ENCODE results near the gene ERCC8.
"Not testable (repeated sequence)": the region's sequence is repeated elsewhere in the genome, so short reads cannot be mapped to it uniquely, and the experiment has no call there.

Gene ERCC8

GRCh38 chr5:60916646-60917045 is 28.2 kb downstream of the ERCC8 start:
- DNase-seq (ENCODE audit: low spot score) = no peak

- no peak for DNase-seq (ENCODE audit: low spot score)
These were observed 41.5 kb downstream of the ERCC8 start for GRCh38 chr5:60903356-60903755.

DNA sequence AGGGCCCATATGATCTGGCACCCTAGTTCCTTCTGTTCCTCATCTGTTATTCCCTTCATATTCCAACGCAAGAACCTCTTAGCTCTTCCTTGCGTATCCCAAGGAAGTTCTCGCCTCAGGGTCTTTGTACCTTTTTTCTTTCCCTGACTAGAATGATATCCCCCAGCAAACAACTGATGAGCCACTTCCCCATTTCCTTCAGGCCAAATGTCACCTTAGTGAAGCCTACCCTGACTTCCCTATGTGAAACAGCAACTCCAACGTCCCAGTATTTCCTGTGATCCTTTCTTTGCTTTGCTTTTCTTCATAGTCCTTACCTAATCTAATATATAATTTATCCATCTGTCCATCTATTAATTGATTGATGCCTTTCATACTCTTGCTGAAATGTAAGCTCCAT is 47.9 kb downstream of the ERCC8 start:
- DNase-seq (ENCODE audit: low spot score) = no peak

- no peak for DNase-seq (ENCODE audit: low spot score)
These were observed 51.3 kb downstream of the ERCC8 start for GRCh38 chr5:60893521-60893920.

- no peak for DNase-seq (ENCODE audit: low spot score)
These were observed 53.2 kb downstream of the ERCC8 start for GRCh38 chr5:60891667-60892066.

DNA sequence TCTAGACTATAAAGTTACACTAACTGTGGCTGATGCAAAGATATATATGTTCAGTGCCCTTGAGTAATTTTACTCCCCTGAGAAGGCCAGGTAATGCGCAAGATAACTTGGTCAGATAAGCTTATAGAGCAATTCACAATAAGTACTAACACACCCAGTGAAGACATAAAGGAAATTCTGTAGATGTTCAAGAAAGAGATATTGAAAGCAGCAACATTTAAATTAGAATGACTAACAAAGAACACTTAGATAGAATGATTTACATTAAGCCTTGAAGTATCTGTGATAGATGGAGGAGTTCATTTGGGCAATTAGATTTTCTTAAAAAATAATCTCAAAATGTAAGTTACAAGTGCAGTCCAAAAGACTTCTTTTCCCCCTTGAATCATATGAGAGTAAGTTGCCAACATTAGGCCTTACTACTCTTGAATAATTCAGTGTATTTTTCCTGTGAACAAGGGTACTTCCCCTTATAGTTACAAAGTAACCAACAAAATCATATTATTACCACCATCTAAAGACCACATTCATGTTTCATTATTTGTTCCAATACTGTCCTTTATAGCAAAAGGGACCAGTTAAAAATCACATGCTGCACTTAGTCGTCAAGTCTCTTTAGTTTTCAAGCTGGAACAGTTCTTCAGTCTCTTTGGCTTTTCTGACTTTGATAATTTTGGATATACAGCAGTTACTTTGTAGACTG is 56.4 kb downstream of the ERCC8 start:
- DNase-seq (ENCODE audit: low spot score) = no peak

DNA sequence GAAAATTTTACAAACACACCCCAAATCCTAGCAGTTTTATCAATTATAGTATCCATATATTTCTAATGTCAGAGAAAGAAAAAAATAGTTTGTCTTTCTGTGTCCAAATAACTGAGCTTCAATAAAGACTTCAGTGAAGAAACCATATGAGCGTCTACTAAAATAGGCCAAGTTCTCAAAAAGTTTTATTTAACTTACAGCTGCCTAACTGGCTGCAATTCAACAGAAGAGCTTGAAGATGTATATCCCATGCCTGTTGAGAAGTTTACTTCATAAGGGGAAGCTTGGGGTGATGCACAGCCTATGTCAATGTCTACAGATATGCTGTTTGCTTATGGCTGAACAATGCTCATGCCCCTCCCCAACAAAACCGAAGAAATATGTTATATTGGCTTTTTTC is 57.1 kb downstream of the ERCC8 start:
- no peak for DNase-seq (ENCODE audit: low spot score)

DNA sequence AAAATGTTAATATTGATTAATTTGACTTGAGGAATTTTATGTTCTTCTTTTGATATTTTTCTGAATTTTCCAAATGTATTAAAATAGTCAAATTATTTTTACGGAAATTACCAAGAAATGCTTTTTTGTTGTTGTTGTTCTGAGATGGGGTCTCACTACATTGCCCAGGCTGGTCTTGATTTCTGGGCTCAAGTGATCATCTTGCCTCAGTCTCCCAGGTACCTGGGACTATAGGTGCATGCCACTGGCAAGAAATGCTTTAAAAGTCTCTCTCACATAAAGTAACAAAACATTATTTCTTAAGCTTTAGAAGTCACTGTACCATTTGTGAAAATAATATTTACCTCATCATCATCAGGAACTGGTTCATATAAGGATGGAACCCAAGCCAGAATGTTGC is 57.8 kb downstream of the ERCC8 start:
- DNase-seq (ENCODE audit: low spot score) = no peak

GRCh38 chr5:60886158-60886557 is 58.7 kb downstream of the ERCC8 start:
- peak; percentile 40 for DNase-seq (ENCODE audit: low spot score)

DNA sequence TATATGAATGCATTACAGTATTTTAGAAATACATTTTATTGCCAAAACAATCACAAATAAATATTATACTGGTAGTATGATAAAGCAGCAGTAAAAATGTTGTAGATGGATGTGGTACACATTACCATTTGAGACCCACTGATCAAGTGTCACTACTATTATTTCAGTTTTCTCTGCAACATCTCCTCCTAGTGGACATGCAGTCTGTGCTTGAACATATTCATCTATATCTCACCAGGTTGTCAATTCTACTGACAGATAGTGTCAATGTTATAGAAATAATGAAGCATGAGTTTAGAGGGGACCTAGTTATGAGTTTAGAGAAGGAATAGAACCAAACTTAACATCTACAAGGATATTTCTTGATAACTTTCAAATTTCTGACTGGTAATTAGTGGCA is 61.6 kb downstream of the ERCC8 start:
- DNase-seq (ENCODE audit: low spot score) = peak; percentile 37

DNA sequence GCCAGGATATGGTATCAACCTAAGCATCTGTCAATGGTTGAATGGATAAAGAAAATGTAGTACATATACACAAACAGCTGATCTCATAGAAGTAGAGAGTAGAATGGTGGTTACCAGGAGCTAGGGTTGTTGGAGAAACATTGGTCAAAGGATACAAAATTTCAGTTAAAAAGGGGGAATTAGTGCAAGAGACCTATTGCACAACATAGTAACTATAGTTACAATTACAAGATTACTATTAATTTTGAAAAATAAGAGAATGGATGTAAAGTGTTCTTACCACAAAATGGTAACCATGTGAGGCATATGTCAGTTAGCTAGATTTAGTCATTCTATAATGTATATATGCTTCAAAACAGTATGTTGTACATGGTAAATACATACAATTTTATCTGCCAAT is 72.0 kb downstream of the ERCC8 start:
- DNase-seq (ENCODE audit: low spot score) = no peak

- no peak for DNase-seq (ENCODE audit: low spot score)
These were observed 74.0 kb downstream of the ERCC8 start for GRCh38 chr5:60870857-60871256.

DNA sequence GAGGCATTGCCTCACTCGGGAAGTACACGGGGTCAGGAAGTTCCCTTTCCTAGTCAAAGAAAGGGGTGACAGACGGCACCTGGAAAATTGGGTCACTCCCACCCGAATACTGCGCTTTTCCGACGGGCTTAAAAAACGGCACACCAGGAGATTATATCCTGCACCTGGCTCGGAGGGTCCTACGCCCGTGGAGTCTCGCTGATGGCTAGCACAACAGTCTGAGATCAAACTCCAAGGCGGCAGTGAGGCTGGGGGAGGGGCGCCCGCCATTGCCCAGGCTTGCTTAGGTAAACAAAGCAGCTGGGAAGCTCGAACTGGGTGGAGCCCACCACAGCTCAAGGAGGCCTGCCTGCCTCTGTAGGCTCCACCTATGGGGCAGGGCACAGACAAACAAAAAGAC is 84.3 kb downstream of the ERCC8 start:
- not testable (repeated sequence) for DNase-seq (ENCODE audit: low spot score)

DNA sequence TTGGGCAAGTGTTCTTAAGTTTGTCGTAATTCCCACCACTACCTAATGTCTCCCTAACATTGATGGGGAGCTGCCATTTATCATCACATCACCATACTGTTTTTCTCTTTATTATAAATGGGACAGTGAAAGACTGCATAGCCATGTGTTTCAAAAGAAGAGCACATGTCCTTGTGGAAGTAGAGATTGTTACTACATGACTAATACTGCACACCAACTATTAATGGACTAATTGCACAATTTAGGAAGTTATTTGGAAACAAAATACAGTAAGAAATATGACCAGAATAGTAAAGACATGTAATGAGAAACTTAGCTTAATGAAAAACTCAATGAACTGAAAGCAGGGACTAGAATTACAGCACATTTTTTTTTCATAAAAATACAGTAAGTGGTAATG is 88.8 kb downstream of the ERCC8 start:
- no peak for DNase-seq (ENCODE audit: low spot score)

DNA sequence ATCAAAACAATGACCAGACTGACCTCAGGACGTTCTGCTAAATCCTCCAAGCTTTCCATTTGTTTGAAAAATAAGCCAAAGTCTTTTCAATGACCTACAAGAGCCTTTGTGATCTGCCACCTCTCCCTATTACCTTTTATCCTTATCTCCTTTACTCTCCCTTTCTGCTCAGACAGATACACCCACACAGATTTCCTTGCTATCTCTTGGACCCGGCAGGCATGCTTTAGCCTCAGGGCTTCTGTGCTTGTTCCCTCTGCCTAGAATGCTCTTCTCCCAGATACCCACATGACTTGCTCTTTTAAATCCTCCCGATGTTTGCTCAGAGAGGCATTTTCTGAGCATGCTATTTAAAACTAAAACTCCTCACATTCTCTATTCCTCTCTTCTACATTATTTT is 91.9 kb downstream of the ERCC8 start:
- DNase-seq (ENCODE audit: low spot score) = no peak

DNA sequence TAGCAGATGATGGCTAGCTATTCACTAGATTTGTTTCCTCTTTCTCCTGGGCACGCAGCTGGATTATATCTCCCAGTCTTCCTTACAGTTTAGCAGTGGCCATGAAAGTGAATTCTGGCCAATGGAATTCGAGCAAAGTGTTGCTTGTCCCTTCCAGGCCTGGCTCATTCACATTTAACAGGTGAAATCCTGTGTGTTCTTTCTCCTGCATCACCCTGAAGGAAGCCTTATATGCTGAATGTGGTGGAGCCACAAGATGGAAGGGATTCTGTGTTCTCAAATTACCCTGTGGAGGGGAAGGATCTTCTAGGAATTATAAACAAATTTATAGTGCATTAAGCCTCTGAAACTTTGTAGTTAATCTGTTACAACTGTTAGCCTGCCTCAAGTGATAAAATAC is 92.6 kb downstream of the ERCC8 start:
- DNase-seq (ENCODE audit: low spot score) = no peak

DNA sequence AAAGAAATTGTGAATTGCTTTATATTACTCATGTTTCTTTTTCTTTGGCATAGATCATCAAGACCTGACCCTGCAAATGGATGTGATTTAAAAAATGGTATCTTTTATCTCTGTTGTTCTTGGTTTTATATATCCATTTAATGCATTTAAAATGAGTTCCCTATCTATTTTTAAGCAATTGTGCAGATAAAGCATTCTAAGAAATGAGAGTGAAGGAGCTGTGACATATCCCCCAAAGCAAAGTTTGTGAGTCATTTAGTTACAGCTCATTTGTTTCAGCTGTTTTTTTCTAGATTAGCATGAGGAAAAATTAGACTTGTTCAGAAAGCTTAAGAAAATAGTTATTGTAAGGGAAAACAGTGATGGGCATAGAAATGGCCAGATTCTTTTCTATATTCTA is 93.2 kb downstream of the ERCC8 start:
- no peak for DNase-seq (ENCODE audit: low spot score)

- no peak for DNase-seq (ENCODE audit: low spot score)
These were observed 98.6 kb downstream of the ERCC8 start for GRCh38 chr5:60846298-60846697.

- peak; percentile 83 for DNase-seq (ENCODE audit: low spot score)
These were observed 100.6 kb downstream of the ERCC8 start, which contains the start of gene ELOVL7 for GRCh38 chr5:60843936-60844905. Gene ELOVL7, minus strand, starts transcription at chr5:60844269. Its CDS starts 56,872 bp downstream, at chr5:60787397.

DNA sequence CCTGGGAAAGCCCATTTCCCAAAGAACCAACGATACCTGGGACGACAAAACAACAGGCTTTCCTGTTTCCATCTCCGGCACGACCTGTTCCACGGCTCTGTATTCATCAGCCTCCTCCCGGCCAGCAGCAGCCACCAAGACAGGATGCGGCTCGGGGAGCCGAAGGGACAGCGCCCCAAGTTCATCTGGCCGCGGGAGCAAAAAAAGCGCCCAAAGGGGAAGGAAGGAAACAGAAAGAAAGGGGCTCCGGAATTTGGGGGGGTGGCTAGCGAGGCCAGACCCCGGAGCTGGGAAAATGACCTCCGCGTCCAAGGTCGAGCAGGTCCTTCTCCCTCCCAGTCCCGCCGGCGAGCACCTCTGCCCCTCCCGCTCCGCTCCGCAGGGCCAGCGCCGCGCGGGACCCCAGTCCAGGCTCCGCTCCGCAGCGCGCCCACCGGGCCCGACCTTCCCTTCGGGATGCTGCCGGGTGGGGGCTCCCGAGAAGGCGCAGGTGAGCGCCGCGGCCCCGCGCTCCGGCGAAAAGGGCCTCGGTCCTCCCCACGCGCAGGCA is 101.4 kb downstream of the ERCC8 start:
- peak; percentile 37 for DNase-seq (ENCODE audit: low spot score)

GRCh38 chr5:60842871-60843385 is 101.9 kb downstream of the ERCC8 start:
- peak; percentile 30 for DNase-seq (ENCODE audit: low spot score)

DNA sequence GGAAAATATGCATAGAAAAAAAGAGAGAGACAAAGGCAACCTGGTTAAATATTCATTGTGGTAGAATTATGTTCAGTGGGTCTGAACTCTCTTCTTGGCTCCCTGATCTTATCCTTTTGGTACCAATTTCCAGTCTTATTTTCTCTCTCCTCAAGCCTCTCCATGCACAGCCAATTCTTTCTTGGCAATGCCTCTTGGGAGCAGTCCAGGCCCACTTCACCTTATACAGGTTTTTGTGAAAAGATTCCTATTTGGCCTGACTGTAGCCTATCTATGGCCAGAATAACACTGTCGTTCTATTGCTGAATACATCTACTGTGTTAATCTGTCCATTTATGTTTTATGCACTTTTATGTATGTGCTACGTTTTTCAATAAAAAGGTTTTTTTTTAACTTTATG is 103.5 kb downstream of the ERCC8 start:
- no peak for DNase-seq (ENCODE audit: low spot score)

- no peak for DNase-seq (ENCODE audit: low spot score)
These were observed 108.7 kb downstream of the ERCC8 start for GRCh38 chr5:60836131-60836530.
